IMR-90 (cell line): ENCODE results near the gene MRTFA. TPM values are rescaled to one million over a fixed set of nuclear protein-coding genes. Genes with fewer than 3 reads are reported as not detected.

Experiments
- ATAC-seq: fragments of 200-7000 bp; cut with Tn5 transposase; 2 replicates; pipeline ENCODE4 v1.9.1; 2020; ENCODE audit warnings: low read depth, mild to moderate bottlenecking, moderate library complexity
- BruUV-seq: library from RNA; stranded (reverse); fragments of 400-500 nt; replicated peaks from 2 replicates; lab custom pipeline; 2021; lab: Mats Ljungman, UMichigan
- CTCF ChIA-PET: fragments of 300-600 bp; formaldehyde crosslinking; extraction: SDS; loops from one replicate; lab custom pipeline; 2021; ENCODE audit warnings: antibody characterized with exemption; lab: Yijun Ruan, JAX
- POLR2A ChIA-PET: fragments of 300-600 bp; sonication (Branson Sonifier 250); formaldehyde crosslinking; loops from one replicate; lab custom pipeline; 2022; ENCODE audit warnings: antibody characterized with exemption; ENCODE audit not compliant: unreplicated experiment; lab: Charles Lee
- DNase-seq: peaks from one replicate; pipeline ENCODE4 v3.0.0; 2013
- H2AFZ ChIP-seq: replicated peaks from 2 replicates; pipeline ENCODE3; 2013; ENCODE audit warnings: low read length, mild to moderate bottlenecking; ENCODE audit not compliant: poor library complexity
- H2AK5ac ChIP-seq: 2 replicates; pipeline ENCODE4 v1.6.1; 2013; ENCODE audit warnings: low read depth, low read length, inconsistent platforms
- H2AK9ac ChIP-seq: replicated peaks from 2 replicates; pipeline ENCODE3; 2013; ENCODE audit warnings: mild to moderate bottlenecking, low read depth, low read length, moderate library complexity; ENCODE audit not compliant: poor library complexity
- H2BK120ac ChIP-seq: 2 replicates; pipeline ENCODE4 v1.6.1; 2013; ENCODE audit warnings: low read depth, low read length, inconsistent platforms
- H2BK15ac ChIP-seq: 3 replicates; pipeline ENCODE4 v1.6.1; 2013; ENCODE audit warnings: low read depth, low read length, inconsistent platforms
- H2BK20ac ChIP-seq: 2 replicates; pipeline ENCODE4 v1.6.1; 2013; ENCODE audit warnings: low read depth, mild to moderate bottlenecking, inconsistent platforms, low read length, moderate library complexity
- H2BK5ac ChIP-seq: 2 replicates; pipeline ENCODE4 v1.6.1; 2013; ENCODE audit warnings: mild to moderate bottlenecking, low read depth, low read length, inconsistent platforms; ENCODE audit not compliant: poor library complexity, severe bottlenecking
- H3K14ac ChIP-seq: replicated peaks from 2 replicates; pipeline ENCODE4 v1.6.1; 2013; ENCODE audit warnings: low read depth, low read length, inconsistent platforms
- H3K18ac ChIP-seq: 2 replicates; pipeline ENCODE4 v1.6.1; 2013; ENCODE audit warnings: low read depth, low read length, control low read depth
- H3K23ac ChIP-seq: 2 replicates; pipeline ENCODE4 v1.6.1; 2013; ENCODE audit warnings: low read depth, low read length, inconsistent platforms
- H3K27ac ChIP-seq: 2 replicates; pipeline ENCODE4 v1.5.1; 2013; ENCODE audit warnings: mild to moderate bottlenecking, control low read depth, low read length; ENCODE audit not compliant: insufficient read depth
- H3K27me3 ChIP-seq: 2 replicates; pipeline ENCODE4 v1.6.1; 2013; ENCODE audit warnings: low read length; ENCODE audit not compliant: control insufficient read depth, insufficient read depth
- H3K36me3 ChIP-seq: 2 replicates; pipeline ENCODE4 v1.6.1; 2013; ENCODE audit warnings: low read length, mixed read lengths; ENCODE audit not compliant: control insufficient read depth, insufficient read depth
- H3K4ac ChIP-seq: 2 replicates; pipeline ENCODE4 v1.6.1; 2013; ENCODE audit warnings: low read depth, low read length, inconsistent platforms
- H3K4me1 ChIP-seq: 2 replicates; pipeline ENCODE4 v1.6.1; 2013; ENCODE audit warnings: low read length, mixed read lengths; ENCODE audit not compliant: control insufficient read depth, insufficient read depth
- H3K4me2 ChIP-seq: 2 replicates; pipeline ENCODE4 v1.6.1; 2013; ENCODE audit warnings: low read depth, mild to moderate bottlenecking, control low read depth, low read length, moderate library complexity
- H3K4me3 ChIP-seq: 2 replicates; pipeline ENCODE4 v1.5.1; 2013; ENCODE audit warnings: low read depth, mild to moderate bottlenecking, control low read depth, low read length, moderate library complexity; ENCODE audit not compliant: insufficient read depth
- H3K56ac ChIP-seq: 2 replicates; pipeline ENCODE4 v1.6.1; 2013; ENCODE audit warnings: low read length, inconsistent platforms; ENCODE audit not compliant: insufficient read depth; ENCODE audit errors: extremely low read depth
- H3K79me1 ChIP-seq, 2 experiments: 2 replicates each; pipeline ENCODE4 v1.6.1; 2013; ENCODE audit warnings: low read length in 2 of 2, inconsistent platforms in 1 of 2, low read depth in 1 of 2
- H3K9ac ChIP-seq: 2 replicates; pipeline ENCODE4 v1.6.1; 2013; ENCODE audit warnings: low read depth, low read length, control low read depth
- H3K9me1 ChIP-seq: 2 replicates; pipeline ENCODE4 v1.6.1; 2013; ENCODE audit warnings: low read length, inconsistent platforms; ENCODE audit not compliant: insufficient read depth
- H3K9me3 ChIP-seq: 2 replicates; pipeline ENCODE4 v1.6.1; 2013; ENCODE audit warnings: low read length; ENCODE audit not compliant: control insufficient read depth, insufficient read depth
- H4K20me1 ChIP-seq: 2 replicates; pipeline ENCODE4 v1.6.1; 2013; ENCODE audit warnings: low read length, inconsistent platforms; ENCODE audit not compliant: insufficient read depth
- H4K5ac ChIP-seq: 2 replicates; pipeline ENCODE4 v1.6.1; 2013; ENCODE audit warnings: mild to moderate bottlenecking, low read depth, low read length, control low read depth
- H4K8ac ChIP-seq, 2 experiments: 2 replicates each; pipeline ENCODE4 v1.6.1; 2013; ENCODE audit warnings: low read depth in 2 of 2, low read length in 2 of 2, control low read depth in 1 of 2, inconsistent platforms in 1 of 2
- H4K91ac ChIP-seq: 2 replicates; pipeline ENCODE4 v1.6.1; 2013; ENCODE audit warnings: low read depth, low read length, inconsistent platforms; ENCODE audit not compliant: insufficient read depth
- BHLHE40 ChIP-seq: fragments of 150-350 bp; IDR thresholded peaks from 2 replicates; pipeline ENCODE4 v1.6.1; 2016; ENCODE audit warnings: mild to moderate bottlenecking, low read depth, low read length
- CEBPB ChIP-seq: IDR thresholded peaks from 2 replicates; pipeline ENCODE4 v1.6.1; 2012; ENCODE audit warnings: low read depth, low read length, improper control_type of control experiment
- CHD1 ChIP-seq: IDR thresholded peaks from 2 replicates; pipeline ENCODE4 v1.6.1; 2012; ENCODE audit warnings: low read depth, low read length, improper control_type of control experiment
- FOS ChIP-seq: fragments of 150-350 bp; IDR thresholded peaks from 2 replicates; pipeline ENCODE4 v1.6.1; 2016; ENCODE audit warnings: low read depth, low read length
- MAFK ChIP-seq: IDR thresholded peaks from 2 replicates; pipeline ENCODE4 v1.6.1; 2012; ENCODE audit warnings: low read depth, low read length, improper control_type of control experiment
- MAZ ChIP-seq: IDR thresholded peaks from 2 replicates; pipeline ENCODE4 v1.6.1; 2012; ENCODE audit warnings: low read depth, mild to moderate bottlenecking, low read length, improper control_type of control experiment, moderate library complexity, borderline replicate concordance
- POLR2A ChIP-seq: IDR thresholded peaks from 2 replicates; pipeline ENCODE4 v1.6.1; 2012; ENCODE audit warnings: mild to moderate bottlenecking, low read depth, low read length
- RAD21 ChIP-seq: IDR thresholded peaks from 2 replicates; pipeline ENCODE4 v1.6.1; 2012; ENCODE audit warnings: low read length, improper control_type of control experiment
- RFX5 ChIP-seq: IDR thresholded peaks from 2 replicates; pipeline ENCODE4 v1.8.0; 2012; ENCODE audit warnings: low read depth, mild to moderate bottlenecking, low read length, moderate library complexity
- SMC3 ChIP-seq: fragments of 150-350 bp; IDR thresholded peaks from 2 replicates; pipeline ENCODE4 v1.6.1; 2016; ENCODE audit warnings: low read depth, mild to moderate bottlenecking, antibody characterized with exemption, low read length, moderate library complexity
- WGBS, 2 experiments: methylation state at CpG; one replicate each; pipeline versions ENCODE4 v1.1.5 to v1.1.7; 2013; ENCODE audit warnings: missing lambda C conversion rate in 2 of 2; ENCODE audit not compliant: insufficient read length in 1 of 2; ENCODE audit errors: extremely low coverage in 2 of 2; 5-methylcytosine and 5-hydroxymethylcytosine counted together
- dilution Hi-C: fragments of 300-500 bp; cut with HindIII; formaldehyde crosslinking; loops from one replicate; pipeline ENCODE4 v1.14.3; 2018; ENCODE audit warnings: low sequenced_read_pairs; ENCODE audit not compliant: unreplicated experiment
- in situ Hi-C: fragments of 300-500 bp; cut with MboI; formaldehyde crosslinking; loops from 3 replicates; pipeline ENCODE4 v1.14.3; 2019; ENCODE audit warnings: low sequenced_read_pairs, inconsistent platforms, mixed read lengths
- intact Hi-C: fragments of 100-400 bp; cut with micrococcal nuclease; formaldehyde crosslinking; loops from 2 replicates; pipeline ENCODE4 v1.10.0; 2022
- polyA plus RNA-seq, 3 experiments: library from polyadenylated mRNA; depleted of rRNA; stranded (reverse); fragments of >200 nt; gene quantifications; 2 replicates each; pipeline ENCODE4 v1.2.3, GENCODE V29; 2012; ENCODE audit warnings: low replicate concordance in 1 of 3
- total RNA-seq: library from RNA; depleted of rRNA; stranded (reverse); fragments of >200 nt; gene quantifications from 2 replicates; pipeline ENCODE4 v1.2.3, GENCODE V29; 2012
- TF ChIP-seq, protein P1 (sequence below): conservative IDR thresholded peaks from 2 replicates; pipeline ENCODE4 v1.5.1; 2012; ENCODE audit warnings: mild to moderate bottlenecking, low read depth, low read length, improper control_type of control experiment
- TF ChIP-seq, protein P2 (sequence below): fragments of 150-350 bp; IDR thresholded peaks from 2 replicates; pipeline ENCODE4 v1.6.1; 2016; ENCODE audit warnings: low read depth, mild to moderate bottlenecking, low read length, moderate library complexity, borderline replicate concordance

Gene MRTFA
- total and polyA plus RNA-seq, 2 of the 4 experiments (the other 2 are of a cell fraction) = 12.5 to 17.2 TPM

DNA sequence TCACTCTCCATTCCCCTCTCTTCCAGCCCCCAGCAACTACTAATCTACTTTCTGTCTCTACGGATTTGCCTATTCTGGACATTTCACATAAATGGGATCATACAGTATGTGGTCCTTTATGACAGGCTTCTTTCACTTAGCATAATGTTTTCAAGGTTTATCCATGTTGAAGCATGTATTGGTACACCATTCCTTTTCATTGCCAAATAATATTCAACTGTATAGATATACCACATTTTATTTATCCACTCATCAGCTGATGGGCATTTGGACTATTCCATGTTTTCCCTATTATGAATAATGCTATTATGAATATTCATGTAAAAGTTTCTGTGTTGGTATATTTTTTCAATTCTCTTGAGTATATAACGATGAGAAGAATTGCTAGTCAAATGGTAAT lies 54.5 kb downstream of the MRTFA start:
- no peak overlapping the region for H2AK5ac ChIP-seq
- no peak overlapping the region for H2BK20ac ChIP-seq
- dilution Hi-C loops = no loop called here
- no CpG with 5 or more reads among the region's 2 CpGs for WGBS, 2 experiments
- no peak overlapping the region for H3K14ac ChIP-seq
- H3K9ac ChIP-seq = no peak overlapping the region
- no peak overlapping the region for H4K8ac ChIP-seq
- in situ Hi-C loops = no loop called here
- no peaks in the 10 kb centered on the region for H3K27me3 ChIP-seq
- no peak overlapping the region for H2BK120ac ChIP-seq
- H3K56ac ChIP-seq = no peak overlapping the region
- no peak overlapping the region for H2AK9ac ChIP-seq
- no peak overlapping the region for H4K91ac ChIP-seq
- H3K18ac ChIP-seq = no peak overlapping the region
- no peaks in the 10 kb centered on the region for H3K9me3 ChIP-seq
- peaks cover 11% of the 10 kb centered on the region for H3K4me1 ChIP-seq
- TF ChIP-seq SMC3 (no peak), MAFK (no peak), CHD1 (no peak), POLR2A (no peak), CEBPB (no peak), RAD21 (no peak), MAZ (no peak), BHLHE40 (no peak), RFX5 (no peak), FOS (no peak)
- TF ChIP-seq, protein P1, sequence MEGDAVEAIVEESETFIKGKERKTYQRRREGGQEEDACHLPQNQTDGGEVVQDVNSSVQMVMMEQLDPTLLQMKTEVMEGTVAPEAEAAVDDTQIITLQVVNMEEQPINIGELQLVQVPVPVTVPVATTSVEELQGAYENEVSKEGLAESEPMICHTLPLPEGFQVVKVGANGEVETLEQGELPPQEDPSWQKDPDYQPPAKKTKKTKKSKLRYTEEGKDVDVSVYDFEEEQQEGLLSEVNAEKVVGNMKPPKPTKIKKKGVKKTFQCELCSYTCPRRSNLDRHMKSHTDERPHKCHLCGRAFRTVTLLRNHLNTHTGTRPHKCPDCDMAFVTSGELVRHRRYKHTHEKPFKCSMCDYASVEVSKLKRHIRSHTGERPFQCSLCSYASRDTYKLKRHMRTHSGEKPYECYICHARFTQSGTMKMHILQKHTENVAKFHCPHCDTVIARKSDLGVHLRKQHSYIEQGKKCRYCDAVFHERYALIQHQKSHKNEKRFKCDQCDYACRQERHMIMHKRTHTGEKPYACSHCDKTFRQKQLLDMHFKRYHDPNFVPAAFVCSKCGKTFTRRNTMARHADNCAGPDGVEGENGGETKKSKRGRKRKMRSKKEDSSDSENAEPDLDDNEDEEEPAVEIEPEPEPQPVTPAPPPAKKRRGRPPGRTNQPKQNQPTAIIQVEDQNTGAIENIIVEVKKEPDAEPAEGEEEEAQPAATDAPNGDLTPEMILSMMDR = no peak
- TF ChIP-seq, protein P2, sequence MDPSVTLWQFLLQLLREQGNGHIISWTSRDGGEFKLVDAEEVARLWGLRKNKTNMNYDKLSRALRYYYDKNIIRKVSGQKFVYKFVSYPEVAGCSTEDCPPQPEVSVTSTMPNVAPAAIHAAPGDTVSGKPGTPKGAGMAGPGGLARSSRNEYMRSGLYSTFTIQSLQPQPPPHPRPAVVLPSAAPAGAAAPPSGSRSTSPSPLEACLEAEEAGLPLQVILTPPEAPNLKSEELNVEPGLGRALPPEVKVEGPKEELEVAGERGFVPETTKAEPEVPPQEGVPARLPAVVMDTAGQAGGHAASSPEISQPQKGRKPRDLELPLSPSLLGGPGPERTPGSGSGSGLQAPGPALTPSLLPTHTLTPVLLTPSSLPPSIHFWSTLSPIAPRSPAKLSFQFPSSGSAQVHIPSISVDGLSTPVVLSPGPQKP = no peak
- no peak overlapping the region for H2AFZ ChIP-seq
- no peak overlapping the region for H3K4me2 ChIP-seq
- peaks cover 9% of the 10 kb centered on the region for H3K9me1 ChIP-seq
- H4K5ac ChIP-seq = no peak overlapping the region
- H3K36me3 ChIP-seq = peaks cover 6% of the 10 kb centered on the region
- no peak overlapping the region for H3K4me3 ChIP-seq
- DNase-seq (no peak), ATAC-seq (no peak)
- H3K4ac ChIP-seq = no peak overlapping the region
- ChIA-PET POLR2A (no interaction called here), CTCF (no interaction called here)
- no peak overlapping the region for H3K27ac ChIP-seq
- H3K79me1 ChIP-seq = peaks cover 27 to 80% of the 10 kb centered on the region in 2 experiments
- H2BK15ac ChIP-seq = no peak overlapping the region
- H2BK5ac ChIP-seq = no peak overlapping the region
- no peak overlapping the region for H3K23ac ChIP-seq
- peaks cover 36% of the 10 kb centered on the region for H4K20me1 ChIP-seq
- intact Hi-C loops = no loop called here
- no TSS peak for BruUV-seq
